NCI-H1105 treated with DMSO at 0.1 percent for 48 hours (cell line): Measurements from ENCODE around the gene C19orf12.
"Not testable (repeated sequence)": the region's sequence is repeated elsewhere in the genome, so short reads cannot be mapped to it uniquely, and the experiment has no call there.

Experiments
- DNase-seq: peaks from one replicate; lab custom pipeline; 2025; lab: John Stamatoyannopoulos, UW

Gene C19orf12

GRCh38 chr19:29676586-29676985 is 38.5 kb downstream of the C19orf12 start:
- DNase-seq: no peak

- no peak for DNase-seq
Measured at GRCh38 chr19:29675650-29676186, 39.3 kb downstream of the C19orf12 start.

GRCh38 chr19:29675120-29675649 is 39.9 kb downstream of the C19orf12 start:
- no peak for DNase-seq

- DNase-seq: no peak
Measured at GRCh38 chr19:29674374-29675119, 40.5 kb downstream of the C19orf12 start.

GRCh38 chr19:29673451-29674371 is 41.4 kb downstream of the C19orf12 start:
- DNase-seq: no peak

GRCh38 chr19:29672933-29673336 is 42.1 kb downstream of the C19orf12 start:
- no peak for DNase-seq

- DNase-seq: no peak
Measured at GRCh38 chr19:29672319-29672932, 42.6 kb downstream of the C19orf12 start.

GRCh38 chr19:29671393-29672160 is 43.5 kb downstream of the C19orf12 start:
- DNase-seq: peak; percentile 10

GRCh38 chr19:29671026-29671392 is 44.1 kb downstream of the C19orf12 start:
- not testable (repeated sequence) for DNase-seq

- DNase-seq: no peak
Measured at GRCh38 chr19:29670255-29670654, 44.8 kb downstream of the C19orf12 start.

- DNase-seq: no peak
Measured at GRCh38 chr19:29668746-29669609, 46.1 kb downstream of the C19orf12 start.

- DNase-seq: peak; percentile 14
Measured at GRCh38 chr19:29667901-29668341, 47.1 kb downstream of the C19orf12 start.

- DNase-seq: no peak
Measured at GRCh38 chr19:29667387-29667783, 47.7 kb downstream of the C19orf12 start.

- DNase-seq: no peak
Measured at GRCh38 chr19:29666578-29667386, 48.3 kb downstream of the C19orf12 start.

GRCh38 chr19:29665826-29666577 is 49.1 kb downstream of the C19orf12 start:
- DNase-seq: no peak

- DNase-seq: peak; percentile 70
Measured at GRCh38 chr19:29665215-29665825, 49.7 kb downstream of the C19orf12 start, which contains the start of gene PLEKHF1. Gene PLEKHF1, plus strand, starts transcription at chr19:29665461. Its CDS starts 8,379 bp downstream, at chr19:29673840.

GRCh38 chr19:29664753-29665214 is 50.3 kb downstream of the C19orf12 start:
- no peak for DNase-seq
